ENCODE data around the gene CCDC183.
"Not testable (repeated sequence)": the region's sequence is repeated elsewhere in the genome, so short reads cannot be mapped to it uniquely, and the experiment has no call there.

CCDC183 gene

GRCh38 chr9:136796238-136796774, at the start of gene CCDC183:
CCDC183 (plus strand) TSS chr9:136796338; CDS start chr9:136796398, 60 bp downstream.
- DNase-seq (ENCODE audit: low read depth) = no peak

GRCh38 chr9:136746621-136747020, 49.5 kb upstream of the CCDC183 start:
- DNase-seq (ENCODE audit: low read depth) = no peak

DNA sequence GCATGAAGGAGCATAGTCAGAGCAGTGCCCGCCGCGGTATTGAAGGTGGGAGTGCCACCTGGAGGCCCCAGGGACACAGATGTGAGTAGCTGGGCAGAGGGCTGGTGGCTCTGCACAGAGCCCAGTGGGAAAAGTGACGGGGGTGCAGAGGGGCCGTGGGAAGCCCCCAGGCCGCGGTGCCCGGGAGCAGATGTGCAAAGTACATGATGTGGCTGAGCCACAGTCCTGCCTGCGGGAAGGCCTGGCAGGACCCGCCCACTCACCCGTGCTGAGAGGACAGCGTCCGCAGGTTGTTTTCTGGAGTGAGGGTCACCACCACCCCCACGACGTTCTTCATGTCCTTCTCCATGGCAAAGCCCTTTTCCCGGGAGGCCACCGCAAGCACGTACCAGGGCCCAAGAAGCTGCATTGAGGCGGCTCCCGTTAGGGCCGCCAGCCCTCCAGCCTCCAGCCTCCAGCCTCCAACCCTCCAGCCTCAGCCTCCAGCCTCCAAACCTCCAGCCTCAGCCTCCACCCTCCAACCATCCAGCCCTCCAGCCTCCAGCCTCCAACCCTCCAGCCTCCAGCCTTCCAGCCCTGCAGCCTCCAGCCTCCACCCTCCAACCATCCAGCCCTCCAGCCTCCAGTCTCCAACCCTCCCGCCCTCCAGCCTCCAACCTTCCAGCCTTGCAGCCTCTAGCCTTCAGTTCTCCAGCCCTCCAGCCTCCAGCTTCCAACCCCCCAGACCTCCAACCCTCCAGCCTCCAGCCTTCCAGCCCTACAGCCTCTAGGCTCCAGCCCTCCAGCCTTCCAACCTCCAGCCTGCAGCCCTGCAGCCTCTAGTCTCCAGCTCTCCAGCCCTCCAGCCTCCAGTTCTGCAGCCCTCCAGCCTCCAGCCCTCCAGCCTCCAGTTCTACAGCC, 48.7 kb upstream of the CCDC183 start:
- no peak for DNase-seq (ENCODE audit: low read depth)

DNA sequence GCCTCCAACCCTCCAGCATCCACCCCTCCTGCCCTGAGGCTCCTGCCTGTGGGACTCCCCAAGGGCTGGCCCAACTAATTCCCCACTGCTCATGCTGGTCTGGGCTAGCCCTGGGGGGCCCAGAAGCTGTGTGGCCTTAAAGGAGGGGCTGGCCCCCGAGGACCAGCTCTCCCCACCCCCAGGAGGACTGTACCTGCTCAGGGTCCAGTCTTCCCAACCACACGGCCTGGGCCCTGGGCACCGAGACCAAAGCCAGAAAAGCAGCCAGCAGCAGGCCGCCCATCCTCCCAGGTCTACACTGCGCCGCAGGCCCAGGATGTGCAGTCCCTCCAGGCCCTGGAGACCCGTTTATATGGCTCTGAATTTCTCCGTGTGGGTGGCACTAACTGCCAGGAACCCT, 47.9 kb upstream of the CCDC183 start, which contains the start of gene LCN6:
Gene LCN6 (minus strand): TSS at position 325 of the 400 bp plus-strand sequence. CDS start 42 bp downstream, at position 283.
- no peak for DNase-seq (ENCODE audit: low read depth)

DNA sequence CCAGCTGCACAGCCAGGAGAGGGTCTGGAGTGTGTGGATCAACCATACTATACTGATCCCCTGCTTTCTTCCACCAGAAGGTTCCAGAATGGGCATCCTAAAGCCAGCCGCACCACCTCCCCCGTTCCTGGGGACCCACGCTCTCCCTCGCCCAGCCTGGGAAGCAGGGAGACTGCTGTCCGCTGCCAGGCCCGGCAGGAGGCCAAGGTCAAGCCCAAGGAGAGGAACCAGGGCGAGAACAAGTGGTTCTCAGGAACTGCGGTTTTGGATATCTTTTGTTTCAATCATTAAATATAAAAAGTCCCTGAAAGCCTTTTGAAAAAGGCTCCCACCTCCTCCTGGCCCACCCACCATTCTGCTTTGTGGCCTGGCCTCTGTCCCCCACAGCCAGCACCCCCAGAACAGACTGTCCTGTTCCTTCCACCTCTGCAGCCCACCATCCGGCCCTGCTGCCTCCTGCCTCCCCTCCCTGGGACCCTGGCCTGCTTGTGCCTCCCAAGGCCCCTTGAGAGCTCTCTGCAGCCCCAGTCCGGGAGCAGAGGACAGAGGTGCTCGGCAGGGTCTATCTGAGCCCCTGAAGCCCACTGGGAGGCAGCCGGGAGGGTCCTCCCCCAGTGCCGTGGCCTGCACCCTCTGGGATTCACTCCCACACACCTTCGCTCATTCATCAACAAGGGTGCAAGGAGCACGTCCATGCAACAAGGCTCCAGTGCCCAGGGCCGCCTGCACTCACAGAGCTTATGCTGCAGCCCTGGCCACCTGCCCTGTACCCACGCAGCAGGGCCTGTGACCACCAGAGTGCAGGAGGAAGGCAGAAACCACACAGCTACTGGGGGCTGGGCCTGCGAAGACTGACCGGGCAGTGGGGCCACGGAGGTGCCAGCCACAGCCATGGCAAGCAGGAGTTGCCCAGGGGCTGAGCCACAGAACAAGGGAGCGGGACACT, 47.2 kb upstream of the CCDC183 start:
- DNase-seq (ENCODE audit: low read depth) = no peak

DNA sequence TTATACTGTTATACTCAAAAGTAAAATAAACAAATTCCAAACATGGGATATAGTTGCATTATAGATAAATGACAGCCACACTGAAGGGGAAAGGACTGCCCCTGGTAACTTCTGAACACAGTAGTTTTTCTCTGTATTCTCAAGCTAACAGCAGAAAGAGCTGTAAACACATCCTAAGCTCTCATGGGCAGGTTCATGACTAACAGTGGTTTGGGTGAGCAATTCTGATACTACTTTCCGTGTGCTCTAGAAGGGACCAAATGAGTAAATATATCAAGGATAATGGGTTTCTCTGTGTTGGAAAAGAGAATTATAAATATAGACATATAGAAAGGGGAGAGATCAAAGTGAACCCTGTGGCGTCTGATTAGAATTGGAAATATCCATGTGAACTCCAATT, 45.6 kb upstream of the CCDC183 start:
- no peak for DNase-seq (ENCODE audit: low read depth)

GRCh38 chr9:136751244-136751643, 44.9 kb upstream of the CCDC183 start:
- no peak for DNase-seq (ENCODE audit: low read depth)

GRCh38 chr9:136751814-136752213, 44.3 kb upstream of the CCDC183 start:
- DNase-seq (ENCODE audit: low read depth) = no peak

DNA sequence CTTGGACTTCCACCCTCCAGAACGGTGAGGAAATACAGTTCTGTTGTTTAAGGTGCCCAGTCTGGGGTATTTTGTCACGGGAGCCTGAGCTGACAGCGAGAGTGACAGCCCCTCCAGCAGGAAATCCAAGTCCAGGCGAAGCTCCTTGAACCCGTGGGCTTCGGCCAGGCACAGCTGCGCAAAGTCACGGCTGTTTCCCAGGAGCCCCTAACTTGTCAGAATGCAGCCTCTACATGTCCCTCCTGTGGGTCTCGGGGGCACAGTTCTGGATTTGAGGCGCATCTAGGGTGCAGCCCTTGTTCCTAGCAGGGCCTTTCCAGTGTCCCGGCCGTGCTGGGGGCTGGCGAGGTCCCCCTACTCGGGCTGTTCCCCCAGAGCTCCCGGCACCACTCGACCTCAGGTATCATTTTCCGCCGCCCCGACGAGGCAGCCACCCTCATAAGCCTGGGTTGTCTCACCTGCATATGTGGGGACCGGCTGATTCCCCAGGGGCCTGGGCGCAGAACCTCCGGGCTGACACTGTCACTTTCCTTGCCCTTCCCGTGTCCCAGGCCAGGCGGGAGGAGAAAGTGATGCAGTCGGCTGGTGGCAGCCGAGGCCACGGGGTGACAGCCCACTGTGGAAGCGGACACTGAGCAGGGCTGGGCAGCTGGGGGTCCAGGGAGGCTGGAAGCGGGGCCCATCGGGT, 42.6 kb upstream of the CCDC183 start:
- DNase-seq (ENCODE audit: low read depth) = no peak

- DNase-seq (ENCODE audit: low read depth) = no peak
Measured at GRCh38 chr9:136754059-136754572, 42.0 kb upstream of the CCDC183 start.

DNA sequence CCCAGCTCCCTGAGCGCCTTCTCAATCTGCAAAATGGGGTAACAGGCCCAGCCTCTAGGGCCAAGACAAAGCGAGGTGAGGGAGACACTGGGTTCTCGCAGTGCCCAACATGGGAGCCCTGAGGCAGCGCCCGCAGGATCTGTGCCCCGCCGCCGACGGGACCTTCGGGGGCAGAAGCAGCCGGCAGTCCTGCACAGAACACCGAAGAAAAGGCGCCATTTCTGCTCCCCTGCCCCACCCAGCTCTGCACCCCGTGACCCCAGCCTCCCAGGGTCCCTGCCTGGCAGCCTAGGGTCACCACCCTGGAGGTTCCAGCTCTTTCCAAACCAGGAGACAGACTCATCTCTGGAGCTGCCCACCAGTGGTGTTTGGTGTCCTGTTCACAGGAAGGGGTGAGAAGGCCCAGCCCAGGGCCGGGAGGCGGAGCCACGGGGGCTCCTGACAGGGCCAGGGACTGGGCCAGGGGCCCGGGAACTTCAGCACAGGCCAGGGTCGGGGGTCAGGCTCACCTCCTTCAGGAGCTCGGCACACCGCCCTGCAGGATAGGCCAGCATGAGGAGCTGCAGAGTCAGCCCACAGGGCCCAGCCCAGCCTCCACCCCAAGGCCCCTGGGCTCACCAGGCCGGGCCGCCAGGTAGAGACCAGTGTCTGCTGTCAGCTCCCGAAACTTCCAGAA, 41.4 kb upstream of the CCDC183 start:
- DNase-seq (ENCODE audit: low read depth) = no peak

DNA sequence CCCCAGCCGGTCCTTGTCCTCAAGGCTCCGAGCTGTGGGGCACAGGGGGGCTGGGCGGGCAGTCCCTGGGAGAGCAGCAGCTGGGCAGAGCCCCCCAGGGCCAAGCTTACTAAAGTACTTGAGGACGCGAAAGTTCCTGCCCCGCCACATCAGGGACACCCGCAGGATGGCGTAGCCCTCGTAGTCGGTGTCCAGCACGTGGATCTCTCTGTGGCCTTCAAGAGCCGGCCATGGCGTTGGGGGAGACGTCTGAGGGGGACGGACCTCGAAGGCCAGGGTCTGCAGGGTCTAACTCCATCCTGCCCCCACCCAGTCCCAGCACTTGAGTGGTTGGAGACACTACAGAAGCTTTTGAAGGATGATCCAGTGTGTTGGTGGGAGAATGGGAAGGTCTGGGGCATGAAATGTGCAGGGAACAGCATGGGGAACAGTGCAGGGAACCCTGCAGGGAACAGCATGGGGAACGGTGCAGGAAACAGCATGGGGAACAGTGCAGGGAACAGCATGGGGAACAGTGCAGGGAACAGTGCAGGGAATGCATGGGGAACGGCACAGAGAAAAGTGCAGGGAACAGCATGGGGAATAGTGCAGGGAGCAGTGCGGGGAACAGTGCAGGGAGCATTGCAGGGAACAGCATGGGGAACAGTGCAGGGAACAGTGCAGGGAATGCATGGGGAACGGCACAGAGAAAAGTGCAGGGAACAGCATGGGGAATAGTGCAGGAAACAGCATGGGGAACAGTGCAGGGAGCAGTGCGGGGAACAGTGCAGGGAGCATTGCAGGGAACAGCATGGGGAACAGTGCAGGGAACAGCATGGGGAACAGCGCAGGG, 40.6 kb upstream of the CCDC183 start:
- DNase-seq (ENCODE audit: low read depth) = not testable (repeated sequence)

DNA sequence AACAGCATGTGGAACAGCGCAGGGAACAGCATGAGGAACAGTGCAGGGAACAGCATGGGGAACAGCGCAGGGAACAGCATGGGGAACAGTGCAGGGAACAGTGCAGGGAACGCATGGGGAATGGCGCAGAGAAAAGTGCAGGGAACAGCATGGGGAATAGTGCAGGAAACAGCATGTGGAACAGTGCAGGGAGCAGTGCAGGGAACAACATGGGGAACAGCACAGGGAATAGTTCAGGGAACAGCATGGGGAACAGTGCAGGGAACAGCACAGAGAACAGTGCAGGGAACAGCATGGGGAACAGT, 40.1 kb upstream of the CCDC183 start:
- no peak for DNase-seq (ENCODE audit: low read depth)

DNA sequence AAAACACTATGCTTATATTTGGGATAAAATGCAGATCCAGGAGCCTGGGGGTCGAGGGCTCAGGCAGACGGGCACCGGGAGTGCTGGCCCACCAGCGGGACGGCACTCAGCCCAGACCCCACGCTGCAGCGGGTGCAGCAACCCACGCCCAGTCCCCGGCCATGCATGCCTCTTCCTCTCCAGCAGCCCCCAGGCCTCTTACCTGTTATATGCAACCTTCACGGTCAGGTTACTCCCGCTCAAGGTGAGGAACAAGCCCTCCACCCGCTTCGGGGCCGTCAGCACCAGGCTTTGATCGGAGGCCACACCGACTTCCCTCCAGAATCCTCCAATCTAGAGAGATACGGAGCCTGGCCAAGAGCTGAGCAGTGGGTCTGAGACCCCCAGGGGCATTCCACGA, 39.3 kb upstream of the CCDC183 start:
- DNase-seq (ENCODE audit: low read depth) = no peak

GRCh38 chr9:136757328-136757727, 38.8 kb upstream of the CCDC183 start:
- no peak for DNase-seq (ENCODE audit: low read depth)

GRCh38 chr9:136757751-136758140, 38.4 kb upstream of the CCDC183 start:
- DNase-seq (ENCODE audit: low read depth) = no peak

DNA sequence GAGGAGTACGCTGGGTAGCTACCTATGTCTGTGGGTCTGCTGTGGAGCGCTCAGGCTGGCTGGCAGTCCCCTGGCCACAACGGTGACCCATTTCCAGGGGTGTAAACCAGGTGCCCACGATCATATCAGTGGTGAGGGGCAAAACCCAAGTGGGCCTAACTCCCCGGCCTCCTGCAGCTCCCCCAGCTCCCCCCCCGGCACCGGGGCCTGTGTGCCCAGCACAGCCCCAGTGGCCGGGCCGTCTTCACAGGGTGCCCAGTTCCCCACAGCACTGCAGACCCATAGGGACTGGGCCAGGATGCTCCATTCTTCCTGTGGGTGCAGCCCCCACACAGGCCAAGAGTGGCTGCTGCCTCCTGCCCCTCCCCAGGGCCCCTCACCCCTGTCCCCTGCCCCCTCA, 37.1 kb upstream of the CCDC183 start:
- DNase-seq (ENCODE audit: low read depth) = no peak

- no peak for DNase-seq (ENCODE audit: low read depth)
Measured at GRCh38 chr9:136759436-136760325, 36.5 kb upstream of the CCDC183 start.

- DNase-seq (ENCODE audit: low read depth) = no peak
Measured at GRCh38 chr9:136760424-136760823, 35.7 kb upstream of the CCDC183 start.
